HG03135 (cell line): ENCODE measurements around the gene SMIM41.

Experiments used
- ATAC-seq: cut with Tn5 transposase; IDR thresholded peaks from one replicate; pipeline ENCODE4 v1.9.1; 2021; ENCODE audit warnings: mild to moderate bottlenecking, moderate library complexity; ENCODE audit not compliant: unreplicated experiment

The SMIM41 gene

DNA sequence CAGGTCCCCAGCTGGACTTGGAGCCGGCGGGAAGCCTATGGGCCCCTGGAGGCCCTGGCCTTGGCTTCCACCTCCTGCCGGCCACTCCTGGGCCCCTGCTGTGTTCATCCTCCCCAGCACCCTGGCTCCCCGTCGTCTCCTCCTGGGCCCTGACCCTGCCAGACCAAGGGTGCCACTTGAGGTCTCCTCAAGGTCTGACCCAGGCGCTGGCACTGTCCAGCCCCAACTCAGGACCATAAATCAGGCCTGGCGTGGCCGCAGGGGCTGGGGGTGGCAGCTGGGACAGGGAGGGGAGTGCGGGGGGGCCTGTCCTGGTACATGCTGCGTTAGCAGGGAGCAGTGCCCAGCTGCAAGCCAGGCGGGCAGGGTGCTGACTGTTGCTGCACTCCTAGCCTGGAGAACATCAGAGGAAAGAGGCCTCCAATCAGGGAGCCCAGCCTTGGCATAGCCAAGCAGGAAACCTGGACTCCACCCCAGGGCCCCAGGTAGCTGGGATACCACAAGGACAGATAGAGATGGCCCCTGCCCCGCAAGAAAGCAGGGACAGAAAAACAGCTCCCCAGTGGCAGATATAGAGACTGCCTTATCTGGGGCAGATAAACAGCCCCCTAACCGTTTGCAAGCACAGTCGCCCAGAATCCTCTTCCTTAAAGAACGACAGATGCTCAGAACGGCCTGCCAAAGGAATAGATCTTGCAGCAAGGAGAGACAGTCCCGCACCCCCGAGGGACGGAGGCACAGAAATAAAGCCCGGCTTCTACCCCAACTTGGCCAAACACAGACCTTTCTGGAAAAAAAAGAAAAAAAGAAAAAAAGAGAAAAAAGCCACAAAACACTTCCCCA is 16.2 kb upstream of the SMIM41 start:
- no peak for ATAC-seq

DNA sequence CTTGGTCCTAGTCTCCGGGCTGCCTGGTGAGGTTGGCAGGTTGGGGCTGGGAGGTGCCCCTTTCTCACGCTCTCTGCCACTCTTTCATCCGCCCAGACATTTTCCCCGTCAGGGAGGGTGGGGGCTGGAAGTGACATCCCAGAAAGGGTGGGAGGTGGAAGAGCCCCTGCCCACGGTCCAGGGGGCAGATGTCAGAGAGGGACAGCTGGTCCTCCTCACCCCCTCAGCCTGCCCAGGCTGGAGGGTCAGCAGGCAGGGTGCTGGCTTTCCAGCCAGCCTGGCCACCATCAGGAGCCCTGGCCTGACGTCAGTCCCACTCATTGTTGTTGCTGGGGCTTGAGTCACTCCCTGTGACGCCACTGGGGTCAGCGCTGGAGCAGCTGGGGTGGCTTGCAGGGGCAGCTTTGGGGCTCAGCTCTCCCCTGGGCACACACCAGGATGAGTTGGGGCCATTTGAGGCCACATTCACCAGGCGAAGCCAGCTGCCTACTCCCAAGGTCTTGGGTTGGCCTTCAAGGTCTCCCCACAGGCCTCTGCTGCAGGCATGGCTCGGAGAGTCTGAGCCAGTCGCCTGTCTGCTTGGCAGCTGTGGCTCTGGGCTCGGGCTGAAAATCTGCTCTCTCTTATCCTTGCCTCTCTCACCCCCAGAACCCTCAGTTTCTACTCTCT is 15.4 kb upstream of the SMIM41 start:
- no peak for ATAC-seq

DNA sequence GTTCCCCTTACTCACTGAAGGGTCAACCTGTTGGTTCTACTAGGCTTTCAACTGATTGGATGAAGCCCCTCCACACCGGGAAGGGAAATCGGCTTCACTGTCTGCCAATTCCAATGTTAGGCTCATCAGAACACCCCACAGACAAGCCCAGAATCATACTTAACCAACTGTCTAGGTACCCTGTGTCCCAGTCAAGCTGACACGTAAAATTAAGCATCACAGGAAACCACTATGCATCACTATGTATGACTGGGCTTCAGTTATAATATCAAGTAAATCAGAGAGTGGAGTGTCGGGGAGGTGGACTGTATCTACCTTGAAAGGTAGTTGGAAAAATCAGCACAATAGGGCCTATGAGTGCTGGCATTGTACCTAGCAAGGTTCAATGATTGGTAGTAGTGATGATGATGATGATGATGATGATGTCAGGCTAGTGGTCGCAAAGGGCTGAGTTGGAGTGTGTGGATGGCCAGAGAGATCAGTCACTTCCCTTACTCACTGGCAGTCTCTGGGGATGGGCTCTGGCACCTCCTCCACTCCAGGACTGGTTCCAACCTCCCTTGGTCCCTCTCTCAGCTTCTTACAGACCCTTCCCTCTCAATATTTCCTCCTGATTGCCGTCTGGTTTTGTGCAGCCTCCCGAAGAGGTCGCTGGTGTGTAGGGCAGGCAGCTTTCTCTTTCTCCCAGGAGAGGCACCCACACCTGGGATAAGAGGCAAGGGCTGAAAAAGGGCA is 13.0 kb upstream of the SMIM41 start:
- no peak for ATAC-seq

DNA sequence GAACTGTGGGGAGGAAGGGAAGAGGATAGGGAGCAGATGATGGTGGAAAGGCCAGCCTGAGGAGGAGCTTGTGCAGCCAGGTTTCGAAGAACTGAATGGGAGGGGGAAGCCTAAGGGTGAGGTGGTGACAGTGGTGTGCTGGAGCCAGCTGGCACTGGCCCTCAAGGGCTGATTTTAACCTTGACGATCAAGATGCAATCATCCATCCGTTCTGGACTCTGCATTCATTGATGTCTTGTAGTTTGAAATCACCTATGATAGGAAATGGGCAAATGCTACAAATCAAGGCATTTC is 12.5 kb upstream of the SMIM41 start:
- ATAC-seq, result no peak

DNA sequence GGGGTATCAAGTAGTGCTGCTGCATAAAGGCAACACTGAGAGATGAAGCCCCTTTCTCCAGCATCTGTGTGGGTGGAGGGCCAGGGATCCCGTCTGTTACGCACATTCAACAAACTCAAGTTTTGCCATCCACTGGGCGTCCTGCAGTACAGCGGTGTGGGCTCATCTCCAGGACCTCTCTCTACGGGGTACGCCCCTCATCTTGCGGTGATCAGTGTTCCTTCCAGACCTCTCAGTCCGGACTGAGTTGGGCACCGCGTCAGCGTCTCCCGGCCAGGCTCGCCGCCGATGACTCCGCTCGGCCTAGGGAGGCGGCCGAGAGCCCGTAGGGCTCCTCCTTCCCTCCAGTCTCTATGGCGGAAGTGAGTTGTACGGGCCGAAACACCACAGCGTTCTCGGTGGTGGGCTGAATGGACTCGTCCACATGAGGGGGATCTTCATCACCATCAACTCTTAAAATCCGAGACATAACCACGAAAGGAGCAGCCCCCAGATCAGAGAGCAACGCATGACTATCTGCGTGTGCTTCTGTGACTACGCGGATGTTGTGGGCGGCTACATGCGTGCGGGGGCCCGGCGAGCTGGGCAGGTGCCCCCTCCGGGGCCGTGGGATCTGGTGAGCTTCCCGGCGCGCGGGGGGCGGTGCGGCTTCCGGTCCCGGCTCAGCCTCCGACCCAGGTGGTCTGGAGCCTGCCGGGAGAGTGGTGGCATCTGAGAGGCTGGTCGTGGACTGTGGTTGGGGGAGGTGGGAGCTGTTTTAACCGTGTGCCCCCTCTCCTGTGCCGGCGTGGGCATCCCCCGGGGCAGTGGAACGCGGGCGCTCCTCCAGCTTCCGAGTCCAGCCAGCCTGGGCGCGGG is 9.9 kb upstream of the SMIM41 start, which contains the start of gene ATG101:
Gene ATG101, plus strand, starts transcription at position 652 of the 858 bp plus-strand sequence. CDS start 3,673 bp downstream, outside the sequence.
- ATAC-seq, result peak; percentile 91

DNA sequence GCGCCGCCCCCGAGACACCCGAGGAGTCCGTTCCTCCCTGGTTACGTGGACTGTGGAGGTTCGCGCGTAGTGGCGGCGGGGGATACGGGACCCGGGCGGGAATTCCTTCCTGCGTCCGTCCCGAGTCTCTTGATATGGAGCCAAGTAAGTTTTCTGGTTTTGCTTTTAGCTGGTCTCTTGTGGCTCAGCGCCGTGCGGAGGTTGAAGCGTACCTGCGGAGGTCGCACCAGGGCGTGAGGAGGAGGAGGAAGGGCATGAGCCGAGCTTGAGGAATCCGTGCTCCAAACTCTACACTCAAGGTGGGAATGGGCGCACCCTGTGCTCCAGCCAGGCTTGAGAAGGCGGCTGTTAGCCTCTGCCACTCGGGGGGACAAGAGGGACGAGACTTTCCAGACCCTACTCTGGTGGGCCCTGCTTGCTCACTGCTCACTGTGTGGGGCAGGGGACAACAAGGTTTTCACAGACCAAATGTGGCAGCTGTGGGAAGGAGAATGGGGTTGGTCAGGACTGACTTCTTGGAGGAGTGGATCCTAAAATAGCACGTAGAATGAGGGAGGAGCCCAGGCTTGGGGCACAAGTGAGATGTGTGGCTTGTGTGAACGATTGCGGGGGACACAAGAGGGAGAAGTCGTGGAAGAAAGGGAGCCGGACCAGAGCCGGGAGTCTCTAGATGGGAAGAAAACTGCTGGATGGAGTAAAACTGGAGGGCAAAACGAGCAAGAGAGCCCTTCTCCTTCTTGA is 9.1 kb upstream of the SMIM41 start:
- peak; percentile 26 for ATAC-seq

DNA sequence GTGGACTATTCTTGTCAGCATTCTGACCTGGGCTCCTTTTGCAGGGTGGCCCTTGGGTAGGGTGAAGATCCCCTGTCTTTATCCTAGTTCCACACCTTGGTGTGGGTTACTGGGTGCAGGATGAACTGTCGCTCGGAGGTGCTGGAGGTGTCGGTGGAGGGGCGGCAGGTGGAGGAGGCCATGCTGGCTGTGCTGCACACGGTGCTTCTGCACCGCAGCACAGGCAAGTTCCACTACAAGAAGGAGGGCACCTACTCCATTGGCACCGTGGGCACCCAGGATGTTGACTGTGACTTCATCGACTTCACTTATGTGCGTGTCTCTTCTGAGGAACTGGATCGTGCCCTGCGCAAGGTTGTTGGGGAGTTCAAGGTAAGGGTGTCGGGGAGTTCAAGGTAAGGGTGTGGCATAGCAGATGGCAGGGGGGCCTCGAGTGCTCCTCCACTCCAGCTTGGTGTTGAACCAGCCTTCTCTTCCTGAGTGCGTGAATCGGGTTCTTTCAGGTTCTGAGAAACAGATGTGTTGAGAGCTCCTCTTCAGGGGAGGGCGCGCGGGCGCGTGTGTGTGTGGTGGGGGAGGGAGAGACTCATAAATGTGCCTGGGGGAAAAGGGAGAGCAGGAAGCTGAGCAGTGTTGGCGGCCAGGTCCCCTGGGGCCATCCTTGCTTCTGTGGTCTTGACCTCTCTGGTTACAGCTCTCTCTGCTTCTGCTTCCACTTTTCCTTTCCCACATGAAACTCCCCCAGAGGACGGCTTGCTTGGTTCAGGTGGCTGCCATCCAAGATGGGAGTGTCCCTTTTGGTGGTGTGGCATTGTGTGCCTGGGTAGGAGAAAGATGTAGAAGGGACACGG is 5.7 kb upstream of the SMIM41 start:
- ATAC-seq, result no peak

DNA sequence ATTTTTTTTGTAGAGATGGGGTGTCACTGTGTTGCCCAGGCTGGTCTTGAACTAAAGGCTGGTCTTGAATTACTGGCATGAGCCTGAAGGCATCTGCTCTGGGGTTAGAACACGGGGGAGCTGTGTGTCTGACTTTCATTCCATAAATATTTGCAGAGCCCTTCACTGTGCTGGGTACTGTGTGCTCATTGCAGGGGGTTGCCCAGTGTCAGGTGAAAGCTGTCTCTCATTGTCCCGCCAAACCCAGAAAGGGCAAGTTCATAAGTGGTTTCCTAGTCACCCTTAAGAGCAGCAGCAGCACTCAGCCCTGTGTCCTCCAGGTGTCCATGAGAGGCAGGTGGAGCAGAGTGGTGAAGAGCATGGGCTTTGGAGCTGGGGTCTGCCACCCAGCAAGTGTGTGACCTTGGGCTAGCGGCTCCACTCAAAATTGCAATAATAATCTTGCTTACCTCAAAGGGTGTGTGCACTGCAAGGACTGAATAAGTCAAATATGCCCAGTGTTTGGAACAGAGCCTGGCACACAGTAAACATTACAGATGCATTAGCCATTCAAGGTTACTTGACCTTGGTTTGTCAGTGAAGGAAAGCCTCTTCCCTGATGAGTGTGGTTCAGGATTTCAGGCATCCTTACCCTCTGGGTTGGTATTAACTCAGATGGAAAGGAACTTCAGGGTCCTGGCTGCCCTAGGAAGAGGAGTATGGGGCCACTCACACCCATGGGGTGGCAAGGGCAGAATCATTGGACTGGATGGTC is 4.4 kb upstream of the SMIM41 start:
- ATAC-seq, result no peak

DNA sequence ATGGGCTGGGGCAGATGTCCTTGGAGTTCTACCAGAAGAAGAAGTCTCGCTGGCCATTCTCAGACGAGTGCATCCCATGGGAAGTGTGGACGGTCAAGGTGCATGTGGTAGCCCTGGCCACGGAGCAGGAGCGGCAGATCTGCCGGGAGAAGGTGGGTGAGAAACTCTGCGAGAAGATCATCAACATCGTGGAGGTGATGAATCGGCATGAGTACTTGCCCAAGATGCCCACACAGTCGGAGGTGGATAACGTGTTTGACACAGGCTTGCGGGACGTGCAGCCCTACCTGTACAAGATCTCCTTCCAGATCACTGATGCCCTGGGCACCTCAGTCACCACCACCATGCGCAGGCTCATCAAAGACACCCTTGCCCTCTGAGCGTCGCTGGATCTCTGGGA is 2.7 kb upstream of the SMIM41 start:
- no peak for ATAC-seq

DNA sequence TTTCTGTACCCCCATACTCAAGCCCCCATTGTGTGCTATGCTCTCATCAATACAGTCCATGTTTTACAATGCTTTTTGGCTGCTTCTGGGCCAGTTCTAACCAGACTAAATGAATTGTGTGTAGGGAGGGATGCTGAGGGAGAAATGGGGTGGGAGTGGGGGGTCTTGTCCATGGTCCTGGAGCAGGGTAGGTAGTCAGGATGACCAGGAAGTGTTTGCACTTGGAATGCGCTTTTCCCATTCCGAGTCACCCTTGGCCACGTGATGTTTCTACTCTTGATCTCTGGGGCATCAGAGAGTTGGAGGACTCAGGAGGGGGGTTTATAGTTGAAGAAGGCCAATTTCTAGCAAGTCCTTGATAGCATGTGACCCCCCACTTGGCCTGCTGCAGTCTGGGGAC is 1.2 kb upstream of the SMIM41 start:
- ATAC-seq, result no peak

DNA sequence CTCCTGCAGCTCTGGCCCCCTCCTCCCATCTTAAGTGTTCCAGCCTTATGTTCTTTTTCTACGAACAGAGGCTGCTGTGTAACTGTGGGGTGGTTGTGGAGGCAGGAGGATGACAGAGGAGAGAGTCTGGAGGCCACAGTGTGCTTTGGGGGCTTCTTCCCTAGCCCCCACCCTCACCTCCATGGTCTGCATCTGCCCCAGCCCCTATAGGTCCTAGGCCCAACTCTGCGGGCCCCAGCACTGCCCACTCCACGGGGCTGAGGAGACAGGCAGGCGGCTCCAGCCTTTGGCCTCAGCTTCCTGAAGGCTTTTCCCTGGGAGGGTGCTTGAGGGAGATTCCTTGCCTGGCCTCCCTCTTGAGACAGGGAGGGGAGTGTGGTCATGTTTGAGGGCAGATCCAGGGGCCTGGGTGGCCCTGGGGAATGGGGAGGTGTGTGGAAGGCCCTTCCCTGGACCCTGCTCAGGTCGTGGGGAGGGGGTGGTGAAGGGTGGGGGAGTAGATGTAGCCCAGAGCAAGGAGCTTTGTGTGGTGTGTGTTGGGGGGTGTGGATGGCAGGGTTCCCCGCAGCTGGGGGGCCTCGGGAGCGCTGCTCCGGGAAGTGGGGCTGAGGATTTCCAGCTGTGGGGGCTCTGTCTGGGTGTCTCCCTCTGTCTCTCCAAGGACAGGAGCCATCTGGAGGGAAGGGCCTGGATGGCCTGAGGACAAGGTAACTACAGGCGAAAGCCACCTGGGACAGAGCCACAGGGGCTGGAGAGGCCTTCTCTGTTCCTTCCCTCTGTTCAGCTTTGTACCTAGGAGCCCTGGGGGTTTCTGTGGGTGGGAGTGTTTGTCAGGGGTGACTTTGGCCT is 1.1 kb downstream of the SMIM41 start:
- no peak for ATAC-seq

DNA sequence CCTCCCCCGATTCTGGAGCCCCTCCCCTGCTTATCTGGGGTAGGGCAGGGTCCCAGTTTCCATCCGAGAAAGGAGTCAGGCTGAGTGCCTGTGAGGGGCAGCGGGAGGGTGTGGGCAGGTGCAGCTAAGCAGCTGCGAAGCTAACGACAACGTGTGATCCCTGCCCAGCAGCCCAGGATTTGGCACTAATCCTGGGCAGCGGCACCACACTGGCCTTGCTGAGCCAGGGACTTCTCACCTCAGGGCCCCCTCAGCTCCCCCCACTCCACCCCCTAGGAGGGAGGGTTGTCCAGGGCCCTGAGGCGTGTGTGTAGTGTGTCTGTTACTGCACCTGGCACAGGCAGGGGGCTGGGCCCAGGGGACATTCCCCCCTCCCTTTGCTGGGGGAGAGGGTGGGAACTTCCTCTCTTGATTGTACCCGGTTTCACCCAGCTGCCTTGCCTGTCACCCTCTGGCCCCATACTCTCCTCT is 1.8 kb downstream of the SMIM41 start:
- ATAC-seq, result peak; percentile 80

DNA sequence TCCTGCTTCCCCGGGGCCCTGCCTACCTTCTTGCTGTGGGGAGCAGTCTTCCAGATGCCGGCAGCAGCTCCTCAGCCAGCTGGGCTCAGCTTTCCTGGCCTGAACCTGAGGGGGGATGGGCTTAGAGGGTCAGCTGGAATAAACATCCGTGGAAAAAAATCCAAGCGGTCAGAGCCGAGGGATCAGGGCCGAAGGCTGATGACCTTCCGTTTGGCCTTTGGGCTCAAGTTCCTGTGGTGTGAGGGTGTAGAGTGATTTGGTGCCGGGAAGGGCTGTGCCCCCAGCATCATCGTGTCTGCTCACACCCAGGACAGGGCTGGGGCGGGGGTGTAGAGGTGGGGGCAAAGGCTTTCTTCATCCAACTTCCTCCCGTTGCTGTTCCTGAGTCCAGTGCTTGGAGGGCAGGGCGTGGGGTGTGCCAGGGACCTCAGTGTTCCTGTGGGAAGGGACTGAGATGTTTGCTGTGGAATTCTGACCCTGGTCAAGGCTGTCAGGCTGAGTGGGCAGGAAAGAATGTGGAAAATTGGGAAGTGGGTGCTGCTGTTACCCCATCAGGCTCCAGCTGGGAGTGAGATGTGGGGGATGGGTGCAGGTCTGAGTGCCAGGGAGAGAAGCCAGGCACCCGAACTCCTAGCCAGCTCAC is 2.6 kb downstream of the SMIM41 start:
- no peak for ATAC-seq

DNA sequence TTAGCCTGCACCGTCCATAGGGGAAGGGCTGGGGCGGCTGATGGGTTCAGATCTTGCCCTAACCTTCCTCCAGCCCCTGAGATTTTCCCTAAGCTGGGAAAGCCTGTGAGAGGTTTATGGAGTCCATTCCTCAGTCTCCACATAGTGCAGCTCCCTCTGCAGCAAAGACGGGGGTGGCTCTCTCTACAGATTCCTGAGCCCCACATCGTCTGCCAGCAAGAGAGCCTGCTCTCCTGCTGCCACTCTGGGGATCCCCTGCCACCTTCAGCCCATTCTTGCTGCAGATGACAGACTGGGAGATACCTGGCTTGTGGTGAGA is 3.1 kb downstream of the SMIM41 start:
- ATAC-seq, result no peak

DNA sequence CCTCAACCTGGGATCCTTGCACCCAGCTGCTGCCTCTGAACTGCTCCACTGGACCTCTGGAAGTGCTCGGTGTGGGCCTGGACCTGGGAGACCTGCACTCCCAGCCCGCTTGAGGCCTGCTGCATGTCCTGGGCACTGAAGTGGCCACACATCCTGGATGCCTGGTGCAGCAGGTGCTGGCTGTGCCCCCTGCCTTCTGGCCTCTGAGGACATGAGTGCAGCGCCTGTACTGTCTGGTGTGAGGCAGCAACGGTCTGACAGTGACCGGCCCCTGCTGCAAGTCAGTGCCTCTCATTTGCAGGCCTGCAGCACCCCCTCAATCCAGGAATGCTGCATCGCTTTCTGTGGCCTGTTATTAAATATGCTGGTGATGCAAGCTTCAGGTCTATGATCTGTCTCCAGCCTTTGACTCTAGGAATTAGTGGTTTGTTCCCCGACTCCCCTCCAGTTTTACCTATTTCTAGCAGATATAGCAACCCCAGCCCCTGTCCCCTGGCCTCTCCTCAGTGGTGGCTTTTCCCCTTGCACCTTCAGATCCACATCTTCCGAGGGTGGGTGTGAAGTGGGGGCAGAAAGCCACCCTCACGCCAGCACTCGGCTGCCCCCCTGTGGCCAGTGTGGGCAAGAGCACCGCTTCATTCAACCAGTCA is 3.6 kb downstream of the SMIM41 start:
- no peak for ATAC-seq

DNA sequence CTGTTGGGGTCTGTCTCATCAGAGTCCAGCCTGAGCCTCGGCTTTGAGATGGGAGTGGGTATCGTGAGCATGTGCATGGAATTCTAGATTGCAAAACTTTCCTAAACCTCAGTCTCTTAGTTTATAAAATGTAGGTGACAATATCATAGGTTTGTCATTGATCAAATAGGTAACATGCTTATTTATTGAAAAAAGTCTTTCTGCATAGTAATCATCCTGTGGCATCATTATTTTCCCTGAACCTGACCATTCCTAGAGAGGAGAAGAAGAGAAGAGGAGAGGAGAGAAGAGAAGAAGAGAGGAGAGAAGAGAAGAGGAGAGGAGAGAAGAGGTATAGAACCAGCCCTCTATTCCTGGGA is 4.1 kb downstream of the SMIM41 start:
- ATAC-seq, result no peak
